Right forelimb (tissue), 1 donor: ENCODE results near the gene SHFL.

Source experiments
- DNase-seq: peaks from one replicate; pipeline ENCODE4 v3.0.0-alpha.2; 2018

Gene SHFL

DNA sequence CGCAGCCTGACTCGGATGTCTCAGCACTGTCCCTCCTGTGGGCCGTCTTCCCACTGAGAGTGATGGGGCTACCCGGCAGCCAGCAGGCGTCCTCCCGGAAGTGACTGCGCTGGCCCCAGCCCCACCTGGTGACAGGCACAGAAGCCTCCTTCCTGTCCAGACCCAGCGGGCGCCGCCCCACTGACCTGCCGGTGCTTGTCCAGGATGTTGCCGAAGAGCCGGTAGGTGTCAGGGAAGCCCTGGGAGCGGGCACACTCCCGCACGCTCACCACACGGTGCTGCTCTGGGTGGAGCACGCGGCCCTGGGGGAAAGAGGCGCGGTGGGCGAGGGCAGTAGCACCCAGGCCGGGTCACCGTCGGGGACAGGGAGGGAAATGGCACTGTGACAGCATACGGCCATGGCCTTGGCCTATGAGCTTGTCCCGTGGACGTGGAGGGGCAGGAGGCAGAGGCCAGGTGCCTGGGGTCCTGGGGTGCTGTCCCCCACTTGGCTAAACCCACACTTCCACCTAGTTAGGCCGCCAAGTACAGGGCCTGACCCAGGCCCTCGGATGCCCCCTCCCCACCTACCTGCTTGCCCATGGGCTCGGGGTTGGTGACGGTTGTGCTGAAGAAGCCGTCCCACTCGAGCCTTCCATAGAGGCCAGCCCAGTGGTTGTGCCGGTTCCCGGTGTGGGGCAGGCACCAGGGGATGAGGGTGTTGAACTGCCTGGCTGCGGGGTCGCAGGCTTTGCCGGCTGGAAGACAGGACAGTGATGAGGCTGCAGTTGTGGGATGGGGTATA, 49.6 kb downstream of the SHFL start:
- DNase-seq: no peak

DNA sequence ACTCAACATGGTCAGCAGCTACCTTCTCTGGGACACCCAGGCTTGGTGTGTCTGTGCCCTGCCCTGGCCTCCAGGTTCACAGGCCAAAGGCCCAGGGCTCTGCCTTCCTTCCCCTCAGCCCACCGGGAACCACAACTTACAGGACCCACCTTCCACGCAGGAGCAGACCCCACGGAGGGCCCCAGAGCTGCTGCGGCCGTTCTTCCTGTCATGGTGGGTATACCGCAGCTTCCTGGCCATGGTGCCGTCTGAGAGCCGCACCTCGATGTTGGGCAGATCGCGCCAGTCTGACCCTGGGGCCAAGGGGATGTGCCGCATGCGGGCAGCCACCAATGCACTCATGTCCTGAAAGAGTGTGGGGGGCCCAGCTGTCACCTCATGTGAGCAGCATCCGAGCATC, 50.8 kb downstream of the SHFL start:
- no peak for DNase-seq

DNA sequence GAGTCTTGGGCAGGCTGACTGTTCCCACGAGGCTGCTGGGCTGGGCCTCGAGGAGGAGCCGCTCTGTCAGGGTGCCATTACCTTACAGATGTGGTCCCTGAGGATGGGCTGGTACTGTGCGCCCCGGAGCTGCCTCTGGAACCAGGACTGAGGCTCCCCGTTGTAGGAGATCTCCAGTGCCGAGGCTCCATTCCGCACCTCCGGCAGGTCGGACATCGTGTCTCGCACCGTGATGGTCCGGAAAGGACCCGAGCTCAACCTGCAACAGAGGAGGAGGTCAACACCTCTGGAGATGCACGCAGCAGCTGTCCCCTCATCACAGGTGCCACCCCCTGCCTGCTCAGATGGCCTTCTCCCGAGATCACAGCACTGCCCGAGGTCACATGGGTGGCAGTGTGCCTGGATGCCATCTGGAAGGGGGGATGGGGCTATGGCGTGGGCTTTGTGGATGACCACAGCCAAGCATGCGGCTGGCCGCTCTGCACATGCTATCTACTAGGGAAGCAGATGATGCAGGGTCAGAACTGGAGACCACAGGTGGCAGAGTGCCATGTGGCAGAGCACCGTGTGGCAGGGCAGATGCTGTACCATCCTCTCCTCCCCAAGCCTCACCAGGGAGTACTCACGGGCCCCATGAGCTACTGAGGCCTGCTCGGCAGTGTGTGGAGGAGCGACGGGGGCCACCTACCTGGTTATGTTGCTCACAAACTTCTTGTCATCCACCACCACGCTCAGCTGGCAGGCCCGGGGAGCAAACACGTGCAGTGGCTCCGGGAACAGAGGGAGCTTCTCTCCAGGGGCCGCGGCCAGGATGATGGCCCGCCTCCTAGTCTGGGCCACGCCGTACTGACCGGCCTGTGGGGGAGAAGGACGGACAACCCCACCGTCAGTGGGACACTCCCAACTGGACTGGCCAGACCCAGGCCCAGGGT, 51.9 kb downstream of the SHFL start:
- DNase-seq: no peak

DNA sequence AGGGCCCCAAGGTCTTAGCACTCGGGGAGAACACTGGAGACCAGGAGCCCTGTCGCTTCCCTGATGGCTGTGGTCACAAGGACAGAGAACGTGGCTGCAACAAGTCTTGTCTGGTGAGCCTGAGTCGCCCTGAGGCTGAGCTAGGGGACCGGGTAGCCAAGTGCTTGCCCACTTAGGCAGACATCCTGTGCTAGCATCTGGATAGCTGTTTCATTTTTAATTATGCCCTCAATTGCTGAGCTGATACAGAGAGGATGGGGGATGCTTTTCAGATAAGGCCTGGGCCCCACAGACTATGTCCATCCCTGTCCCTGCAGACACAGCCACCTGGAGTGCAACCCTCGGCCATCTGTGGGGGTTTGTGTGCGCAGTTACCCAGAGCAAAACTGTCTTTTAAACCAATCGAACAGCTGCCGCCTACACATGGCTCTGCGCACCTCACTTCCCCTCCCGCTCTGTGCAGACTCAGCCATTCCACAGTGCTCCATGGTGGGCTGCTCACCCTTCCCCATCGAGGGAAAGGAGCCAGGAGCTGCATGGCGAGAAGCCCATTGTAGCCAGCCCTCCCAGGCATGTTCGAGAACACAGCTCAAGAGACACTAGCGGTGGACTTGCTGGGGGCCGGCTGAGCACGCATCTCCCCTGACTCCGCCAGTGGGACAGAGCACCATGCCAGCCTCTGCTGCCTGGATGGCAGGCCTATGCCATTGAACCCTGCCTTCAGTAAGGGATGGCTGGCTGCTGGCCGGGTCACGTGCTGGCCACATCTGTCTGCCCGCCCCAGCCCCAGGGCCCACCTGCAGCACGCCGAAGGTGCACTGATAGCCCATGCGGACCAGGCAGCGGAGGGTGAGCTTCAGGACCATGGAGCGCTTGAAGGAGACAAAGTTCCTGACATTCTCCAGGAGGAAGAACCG, 53.0 kb downstream of the SHFL start:
- DNase-seq: no peak

DNA sequence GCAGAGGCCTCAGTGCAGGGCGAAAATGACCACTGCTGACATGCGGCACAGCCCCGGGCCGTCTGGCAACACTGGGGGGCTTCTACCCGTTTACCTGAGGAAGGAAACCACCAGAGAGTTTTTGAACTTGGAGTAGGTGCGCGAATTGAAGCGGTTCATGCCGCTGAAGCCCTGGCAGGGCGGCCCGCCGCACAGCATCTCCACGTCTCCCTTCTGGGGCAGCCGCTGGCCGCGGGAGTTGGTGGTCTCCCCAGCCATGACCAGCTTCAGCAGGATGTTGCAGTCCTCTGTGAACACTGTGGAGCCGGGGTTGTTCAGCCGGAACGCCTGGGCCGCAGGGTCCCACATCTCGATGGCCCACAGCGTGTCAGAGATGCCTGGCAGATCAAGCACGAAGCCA, 53.8 kb downstream of the SHFL start:
- no peak for DNase-seq

DNA sequence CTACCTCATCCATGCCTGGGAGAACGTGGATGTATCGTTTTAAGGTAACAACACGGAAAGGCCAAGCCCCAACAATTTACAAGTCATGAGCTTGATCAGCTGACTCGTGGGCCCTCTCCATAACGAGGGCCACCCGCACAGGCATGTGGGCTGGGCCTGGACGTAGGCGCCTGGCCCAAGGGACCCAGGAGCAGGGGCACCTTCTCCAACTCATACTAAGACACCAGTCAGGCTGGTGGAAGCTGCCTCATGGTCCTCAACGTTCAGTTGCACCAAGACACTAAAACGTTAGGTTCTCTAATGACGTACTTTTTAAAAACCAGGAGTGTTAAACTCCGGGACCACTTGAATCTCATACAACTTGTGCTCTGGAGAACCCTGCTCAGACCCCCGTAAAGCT, 55.4 kb downstream of the SHFL start:
- no peak for DNase-seq

DNA sequence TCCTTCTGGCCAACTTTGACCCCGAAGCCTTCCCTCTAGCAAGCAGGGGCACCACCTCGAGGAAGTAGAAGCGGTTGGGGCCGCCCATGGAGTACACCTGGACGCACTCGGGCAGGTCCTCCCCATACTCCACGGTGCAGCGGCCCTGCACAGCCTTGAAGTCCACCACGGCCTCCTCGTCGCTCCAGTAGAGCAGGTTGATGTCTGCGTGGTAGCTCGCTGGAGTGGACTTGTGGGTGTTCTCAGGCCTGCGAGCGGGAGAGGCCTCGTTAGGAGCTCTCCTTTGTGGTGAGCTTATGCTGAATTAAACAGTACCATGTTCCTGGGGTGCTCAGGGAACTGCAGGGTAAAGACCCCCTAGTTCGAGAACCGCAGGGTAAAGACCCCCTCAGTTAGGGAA, 55.9 kb downstream of the SHFL start:
- DNase-seq: no peak
